GM19043 (cell line): ENCODE results near the gene LRP1.
A peak's percentile ranks its signal among the peaks of the same experiment; 100 is the strongest.

ENCODE experiments used
- ATAC-seq: cut with Tn5 transposase; IDR thresholded peaks from one replicate; pipeline ENCODE4 v1.9.1; 2021; ENCODE audit warnings: low read depth; ENCODE audit not compliant: unreplicated experiment

LRP1 gene

DNA sequence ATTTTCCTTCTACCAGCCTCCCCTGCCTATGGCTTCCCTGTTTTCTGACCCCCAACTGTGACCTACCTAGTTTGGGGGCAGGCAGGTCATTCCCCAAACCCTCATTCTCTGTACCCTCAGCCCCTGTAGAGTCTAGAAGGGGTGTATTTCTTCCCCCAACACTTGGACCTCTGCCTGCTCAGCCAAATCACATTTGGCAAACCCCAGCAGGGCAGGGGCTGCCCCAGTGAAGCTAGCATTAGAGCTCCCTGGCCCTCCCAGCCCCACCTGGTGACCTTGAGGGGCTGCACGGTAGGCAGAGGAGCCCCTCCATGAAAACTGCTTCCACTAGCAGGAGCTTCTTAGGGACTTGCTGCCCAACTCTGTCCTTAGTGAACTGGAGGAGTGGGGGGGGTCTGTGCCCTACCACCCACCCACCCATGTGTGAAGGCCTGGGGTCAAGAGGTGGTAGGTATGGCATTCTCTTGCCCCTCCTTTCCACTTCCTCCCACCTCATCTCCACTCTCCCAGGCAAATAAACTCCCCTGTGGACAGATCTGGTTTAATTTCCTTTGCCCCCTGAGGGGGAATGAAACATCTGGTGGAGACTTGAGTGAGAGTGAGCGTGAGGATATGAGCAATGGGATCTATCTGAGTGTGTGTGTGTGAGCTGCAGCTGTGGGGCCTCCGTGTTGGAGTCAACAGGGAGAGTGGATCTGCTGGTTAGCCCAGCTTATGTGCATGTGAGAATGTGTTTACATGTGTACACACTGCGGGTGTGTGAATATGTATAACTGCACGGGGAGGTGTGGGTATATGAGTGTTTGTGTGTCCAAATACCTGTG lies 90.0 kb downstream of the LRP1 start:
- ATAC-seq: no peak

DNA sequence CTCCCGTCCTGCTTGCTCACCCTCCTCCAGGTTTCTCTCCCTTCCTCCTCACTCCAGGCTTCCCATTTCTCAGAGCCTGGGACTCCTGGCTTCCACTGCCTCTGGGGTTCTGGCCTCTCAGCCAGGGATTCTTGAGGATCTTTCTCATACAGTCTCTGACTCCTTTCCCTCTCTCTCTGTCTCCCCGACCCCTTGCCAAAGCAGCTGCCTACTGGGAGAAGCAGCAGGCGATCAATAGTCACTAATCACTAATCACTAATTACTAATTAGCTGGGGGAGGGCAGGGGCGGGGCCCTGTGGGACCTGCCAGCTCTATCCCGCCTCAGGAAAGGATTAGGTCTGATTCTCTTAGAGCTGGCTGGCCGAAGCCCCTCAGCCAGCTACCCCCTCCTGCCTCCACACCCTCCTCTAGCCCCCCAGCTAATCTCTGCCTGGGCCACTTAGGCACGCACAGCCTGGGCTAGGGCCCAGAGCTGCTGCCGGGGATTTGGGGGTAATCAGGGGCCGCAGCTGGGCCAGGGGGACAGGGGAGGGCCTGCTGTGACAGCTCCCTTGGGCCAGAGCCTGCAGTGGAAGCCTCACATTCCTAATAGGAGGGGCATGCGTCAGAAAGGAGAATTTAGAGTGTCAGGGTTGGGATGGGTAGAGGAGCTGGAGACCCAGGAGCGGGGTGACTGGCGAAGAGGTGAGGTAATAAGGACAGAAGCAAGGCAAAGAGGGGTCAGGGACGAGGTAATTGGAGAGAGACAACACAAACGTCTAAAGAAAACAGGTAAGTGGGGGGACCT lies 91.1 kb downstream of the LRP1 start:
- no peak for ATAC-seq

DNA sequence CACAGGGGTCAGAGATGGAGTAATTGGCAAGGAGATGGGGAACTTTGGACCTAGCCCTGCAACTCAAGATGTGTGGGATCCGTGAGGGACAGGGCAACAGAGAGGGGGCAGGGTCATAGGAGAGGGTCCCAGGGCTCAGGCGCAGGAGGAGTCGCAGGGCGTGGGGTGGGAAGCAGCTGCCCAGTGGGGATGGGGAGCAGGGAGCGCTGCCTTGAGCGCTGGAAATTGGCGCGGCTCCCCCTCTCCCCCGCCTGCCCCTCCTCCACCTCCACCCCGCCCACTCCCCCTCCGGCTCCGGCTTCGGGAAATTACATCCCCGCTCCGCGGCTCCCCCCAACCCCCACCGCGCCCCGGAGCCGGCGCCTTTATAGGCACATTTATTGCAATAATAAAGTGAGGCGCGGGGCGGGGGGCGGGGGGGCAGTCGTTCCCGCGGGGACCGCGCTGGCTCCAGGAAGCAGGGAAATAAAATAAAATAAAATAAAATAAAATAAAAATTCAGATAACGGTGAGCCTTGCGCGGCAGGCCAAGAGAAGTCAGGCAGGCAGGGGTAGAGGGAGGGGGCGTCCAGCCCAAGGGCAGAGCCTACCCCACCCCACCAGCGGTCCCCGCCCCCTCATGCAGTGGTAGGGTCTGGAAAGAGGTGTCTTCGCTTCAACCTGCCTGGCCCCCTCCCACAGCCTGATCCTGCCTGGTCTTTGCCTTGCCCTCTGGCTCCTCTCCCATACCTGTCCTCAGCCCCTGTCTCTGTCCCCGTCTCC lies 91.9 kb downstream of the LRP1 start:
- ATAC-seq: no peak

DNA sequence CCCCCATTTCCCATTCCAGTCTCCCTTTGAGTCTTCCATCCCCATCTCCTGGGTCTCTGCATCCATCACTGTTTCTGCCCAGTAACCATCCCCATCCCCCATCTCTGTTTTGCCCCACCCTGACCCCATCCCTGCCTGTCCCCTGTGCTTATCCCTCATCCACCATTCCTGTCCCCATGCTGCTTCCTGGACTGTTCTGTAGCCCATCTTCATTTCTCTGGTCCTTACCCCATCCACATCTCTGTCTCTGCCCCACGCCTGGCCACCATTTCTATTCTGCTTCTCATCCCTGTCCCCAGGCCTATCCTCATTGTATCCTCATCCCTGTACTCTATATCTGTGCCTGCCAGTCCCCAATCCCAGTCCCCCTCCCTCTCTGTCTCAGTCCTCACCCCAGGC lies 92.5 kb downstream of the LRP1 start:
- no peak for ATAC-seq

DNA sequence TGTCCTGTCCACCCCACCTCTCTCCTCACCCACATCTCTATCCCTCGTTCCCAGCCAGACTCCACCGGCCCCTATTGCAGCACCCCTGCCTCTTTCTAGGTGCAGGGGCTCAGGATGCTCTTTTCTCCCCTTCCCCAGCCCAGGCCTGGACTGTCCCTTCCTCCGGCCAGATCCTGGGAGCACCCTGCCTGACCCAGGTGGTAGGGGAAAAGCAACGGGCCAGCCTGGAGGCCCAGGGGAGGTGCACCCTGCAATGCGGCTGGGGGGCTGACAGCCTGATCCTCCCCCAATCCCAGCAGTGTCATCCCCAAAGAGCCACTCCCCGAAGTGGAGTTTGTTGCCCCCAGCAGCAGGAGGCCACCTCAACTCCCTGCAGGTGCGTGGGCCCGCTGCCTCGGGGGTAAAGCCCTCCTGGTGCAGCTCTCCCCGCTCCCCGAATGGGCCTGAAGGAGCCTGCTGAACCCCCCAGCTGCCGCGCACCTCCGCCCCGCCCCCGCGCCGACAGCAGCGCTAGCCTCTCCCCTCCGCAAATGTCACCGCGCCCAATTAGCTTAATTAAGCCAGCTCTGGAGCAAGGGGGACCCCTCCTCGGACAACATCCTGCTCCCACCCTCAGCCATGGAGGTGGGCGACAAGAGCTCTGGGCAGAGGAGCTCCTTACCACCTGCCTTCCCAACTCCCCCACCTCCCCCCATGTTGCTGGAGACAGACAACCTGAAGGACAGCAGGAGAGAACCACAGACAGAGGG lies 93.1 kb downstream of the LRP1 start:
- ATAC-seq: no peak

DNA sequence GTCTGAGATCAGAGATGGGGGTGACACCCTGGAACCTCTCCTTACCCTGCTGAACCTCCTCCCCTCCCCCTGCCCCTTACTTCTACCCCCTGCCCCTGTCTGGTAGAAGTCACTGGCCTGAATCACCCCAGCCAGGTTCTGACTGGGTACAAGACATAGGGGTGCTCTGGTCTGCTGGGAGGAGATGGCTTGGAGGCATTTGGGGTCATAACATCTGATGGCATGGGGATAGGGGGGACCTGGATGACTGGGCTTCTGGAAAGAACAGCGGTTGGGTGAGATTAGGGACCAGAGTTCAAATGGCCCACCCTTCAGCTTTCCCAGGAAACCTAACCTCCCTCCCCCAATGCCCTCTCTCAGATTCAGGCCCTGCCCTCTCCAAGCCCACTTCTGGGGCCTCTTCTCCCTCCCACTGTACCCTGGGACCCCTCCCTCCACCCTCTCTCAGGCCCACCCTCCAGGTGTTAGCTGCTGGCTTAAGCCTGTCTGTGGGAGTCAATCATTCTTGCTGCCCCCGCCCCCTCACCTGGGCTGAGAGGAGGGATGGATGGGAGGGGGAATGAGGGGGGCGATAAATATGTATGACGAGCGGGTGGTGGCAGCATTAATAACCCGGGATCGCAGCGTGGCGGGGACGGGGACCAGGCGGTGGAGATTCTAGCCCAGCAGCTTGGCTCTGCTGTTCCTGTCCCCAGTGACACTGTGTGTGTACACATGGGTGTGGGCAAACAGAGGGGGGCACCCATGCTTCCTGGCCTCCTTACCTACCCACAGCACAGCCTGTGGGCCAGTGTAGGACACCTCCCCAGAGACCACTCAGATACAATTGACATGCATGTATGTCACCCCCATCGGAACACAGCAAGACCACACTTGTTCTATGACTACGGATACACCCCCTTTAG lies 94.3 kb downstream of the LRP1 start:
- no peak for ATAC-seq

DNA sequence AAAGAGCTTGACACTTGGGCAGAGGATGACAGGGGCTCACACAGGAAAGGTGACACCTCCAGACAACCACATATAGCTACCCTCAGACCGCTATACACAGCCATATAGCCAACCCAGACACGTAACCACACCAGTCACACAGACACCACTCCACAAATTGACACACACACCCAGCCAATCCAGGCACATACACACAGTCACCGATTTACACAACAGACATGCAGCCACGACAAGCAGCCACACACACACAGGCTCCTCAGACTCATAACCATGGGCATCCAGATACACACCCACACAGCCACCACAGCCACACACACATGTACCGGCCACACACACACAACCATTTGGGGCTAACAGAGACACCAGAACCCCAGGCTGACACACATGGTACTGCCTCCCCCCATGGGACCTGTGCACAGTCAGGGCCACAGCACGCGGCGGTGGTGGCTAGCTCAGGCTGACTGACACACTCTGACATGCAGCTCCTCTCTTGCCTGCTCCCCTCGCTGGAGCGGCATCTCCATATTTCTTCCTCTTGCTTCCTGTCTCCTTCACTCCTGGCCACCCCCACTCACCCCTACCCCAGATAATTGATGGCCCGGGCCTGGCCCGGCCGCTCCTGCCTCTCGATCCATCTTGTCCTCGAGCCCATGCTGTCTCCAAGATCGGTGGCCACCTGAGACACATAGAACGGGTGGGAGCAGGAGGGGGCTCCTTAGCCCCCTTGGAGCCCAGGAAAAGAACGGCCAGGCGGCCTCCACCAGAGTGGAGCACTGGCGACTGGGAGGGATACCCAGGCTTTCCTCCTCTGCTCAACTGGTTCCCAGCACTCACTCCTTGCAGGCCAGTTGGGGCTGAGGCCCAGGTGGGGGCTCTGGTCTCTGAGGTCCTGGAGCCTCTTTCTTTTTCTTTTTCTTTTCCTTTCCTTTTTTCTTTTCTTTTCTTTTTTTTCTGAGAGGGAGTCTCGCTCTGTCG lies 95.2 kb downstream of the LRP1 start:
- no peak for ATAC-seq

DNA sequence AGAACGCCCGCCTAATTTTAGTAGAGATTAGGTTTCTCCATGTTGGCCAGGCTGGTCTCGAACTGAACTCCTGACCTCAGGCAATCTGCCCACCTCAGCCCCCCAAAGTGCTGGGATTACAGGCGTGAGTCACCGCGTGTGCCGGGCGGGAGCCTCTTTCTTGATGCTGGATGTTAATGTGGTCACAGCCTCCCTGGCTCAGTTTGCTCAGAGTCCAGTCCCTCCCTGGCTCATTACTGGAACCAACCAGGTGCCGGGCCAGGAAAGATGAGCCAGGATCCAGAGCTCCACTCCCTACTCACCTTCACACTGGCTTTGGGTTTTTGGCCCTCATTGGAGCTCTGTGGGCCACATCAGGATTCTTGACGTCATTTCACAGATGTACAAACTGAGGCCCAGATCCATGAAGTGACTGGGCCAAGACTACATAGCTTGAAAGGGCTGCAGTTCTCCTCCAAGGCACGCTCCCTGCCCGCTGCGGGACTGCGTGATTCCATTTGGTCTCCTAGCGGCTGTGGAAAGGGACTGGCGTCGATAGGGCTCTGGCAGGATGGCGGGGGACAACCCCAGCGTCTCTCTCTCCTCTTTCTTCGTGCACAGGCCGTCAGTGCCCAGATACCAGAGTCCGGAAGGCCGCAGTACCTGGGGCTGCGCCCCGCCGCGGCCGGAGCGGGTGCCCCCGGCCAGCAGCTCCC lies 96.1 kb downstream of the LRP1 start:
- no peak for ATAC-seq

DNA sequence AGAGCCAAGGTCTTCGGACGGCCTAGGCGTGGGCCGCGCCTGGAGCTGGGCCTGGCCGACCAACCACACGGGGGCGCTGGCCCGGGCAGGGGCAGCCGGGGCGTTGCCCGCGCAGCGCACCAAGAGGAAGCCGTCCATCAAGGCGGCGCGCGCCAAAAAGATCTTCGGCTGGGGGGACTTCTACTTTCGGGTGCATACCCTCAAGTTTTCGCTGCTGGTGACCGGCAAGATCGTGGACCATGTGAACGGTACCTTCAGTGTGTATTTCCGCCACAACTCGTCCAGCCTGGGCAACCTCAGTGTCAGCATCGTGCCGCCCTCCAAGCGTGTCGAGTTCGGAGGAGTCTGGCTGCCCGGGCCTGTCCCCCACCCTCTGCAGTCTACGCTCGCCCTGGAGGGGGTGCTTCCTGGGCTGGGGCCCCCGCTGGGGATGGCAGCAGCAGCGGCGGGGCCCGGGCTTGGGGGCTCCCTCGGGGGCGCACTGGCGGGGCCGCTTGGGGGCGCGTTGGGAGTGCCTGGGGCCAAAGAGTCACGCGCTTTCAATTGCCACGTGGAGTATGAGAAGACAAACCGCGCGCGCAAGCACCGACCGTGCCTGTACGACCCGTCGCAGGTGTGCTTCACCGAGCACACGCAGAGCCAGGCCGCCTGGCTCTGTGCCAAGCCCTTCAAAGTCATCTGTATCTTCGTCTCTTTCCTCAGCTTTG lies 96.8 kb downstream of the LRP1 start:
- ATAC-seq: peak; percentile 36

DNA sequence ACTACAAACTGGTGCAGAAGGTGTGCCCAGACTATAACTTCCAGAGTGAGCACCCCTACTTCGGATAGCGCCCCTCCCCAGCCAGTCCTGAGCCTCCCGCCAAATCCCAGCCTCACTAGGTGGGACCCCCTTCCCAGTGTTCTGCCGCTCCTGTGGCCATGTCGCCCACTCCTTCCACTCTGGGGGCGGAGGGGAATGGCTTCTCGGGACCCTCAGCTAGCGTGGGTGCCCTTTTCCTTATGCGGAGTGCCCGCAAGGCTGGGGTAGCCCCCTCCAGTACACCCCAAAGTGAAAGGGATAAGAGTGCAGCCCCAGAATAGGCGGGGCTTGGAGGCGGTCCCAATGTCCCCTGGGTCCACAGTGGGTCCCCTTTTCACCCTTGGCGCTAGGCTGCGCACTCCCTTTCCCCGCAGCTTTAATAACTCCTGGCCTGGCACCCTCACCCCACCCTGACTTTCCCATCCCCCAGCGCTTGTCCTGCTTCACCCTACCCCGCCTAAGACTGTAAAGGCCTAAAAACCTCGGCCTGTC lies 97.5 kb downstream of the LRP1 start:
- no peak for ATAC-seq

DNA sequence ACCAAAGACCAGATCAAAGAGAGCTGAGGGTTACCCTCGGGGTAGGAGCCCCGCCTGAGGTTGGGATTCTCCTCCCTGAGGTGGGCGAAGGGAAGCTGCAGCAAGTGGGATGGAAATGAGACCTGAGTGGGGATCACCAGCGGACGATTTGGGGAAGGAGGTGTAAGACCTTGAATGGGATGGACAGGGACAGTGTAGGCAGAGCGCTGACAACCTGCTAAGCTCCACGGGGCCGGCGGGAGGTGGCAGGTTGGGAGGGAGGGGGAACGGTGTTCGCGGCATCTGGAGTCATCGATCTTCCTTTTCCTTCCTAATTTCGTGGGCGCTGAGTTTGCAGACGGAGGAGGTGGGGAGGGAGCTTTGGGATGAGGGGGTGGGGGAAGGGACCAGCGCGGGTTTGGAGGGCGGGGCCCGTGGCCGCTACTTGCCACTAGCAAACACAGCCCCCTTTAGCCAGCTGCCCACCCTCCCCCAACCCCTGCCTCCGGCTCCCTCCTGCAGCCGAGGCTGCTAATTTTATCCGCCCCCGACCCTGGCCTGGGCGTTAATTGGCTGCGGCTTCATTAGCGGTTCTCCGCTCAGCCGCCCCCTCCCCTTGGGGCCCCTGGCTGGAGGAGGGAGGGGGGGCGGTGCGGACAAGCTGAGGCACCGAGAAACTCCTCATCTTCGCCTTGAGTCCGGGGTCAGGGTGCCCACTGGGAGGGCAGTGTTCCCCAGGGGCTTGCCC lies 98.5 kb downstream of the LRP1 start:
- ATAC-seq: no peak

DNA sequence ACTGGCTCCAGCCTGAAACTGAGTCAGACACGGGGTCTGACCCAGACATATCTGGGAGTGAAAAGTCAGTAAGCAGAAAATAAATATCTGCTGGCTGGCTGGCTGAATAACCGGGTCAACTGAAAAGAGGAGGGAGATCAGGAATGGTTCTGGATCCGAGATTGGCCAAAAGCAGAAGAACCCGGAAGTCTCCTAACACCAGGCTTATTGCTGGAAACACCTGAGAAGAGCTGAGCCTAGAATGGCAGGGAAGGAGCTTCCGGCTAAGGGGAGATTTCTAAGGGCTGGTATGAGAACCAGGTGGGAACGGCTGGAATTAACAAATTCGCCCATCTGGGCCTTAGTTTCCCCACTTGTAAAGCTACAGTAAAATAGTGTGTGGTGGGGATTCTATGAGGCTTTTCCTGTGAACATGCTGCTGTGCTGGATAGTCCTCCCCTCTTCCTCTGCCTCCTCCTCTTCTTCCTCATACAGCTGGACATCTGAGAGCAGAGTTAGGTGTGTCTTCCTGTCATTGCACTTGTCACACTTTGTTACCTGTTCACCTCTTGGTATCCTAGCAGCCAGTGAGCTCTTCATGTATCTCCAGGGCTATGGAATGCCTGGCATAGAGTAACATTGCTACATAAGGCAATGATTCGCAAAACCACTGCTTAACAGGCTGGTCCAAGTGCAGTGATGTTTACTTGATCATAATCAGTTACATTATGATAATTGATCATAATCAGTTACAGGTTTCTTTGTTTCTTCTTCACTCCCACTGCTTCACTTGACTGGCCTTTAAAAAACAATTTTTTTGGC lies 99.2 kb downstream of the LRP1 start:
- ATAC-seq: no peak

DNA sequence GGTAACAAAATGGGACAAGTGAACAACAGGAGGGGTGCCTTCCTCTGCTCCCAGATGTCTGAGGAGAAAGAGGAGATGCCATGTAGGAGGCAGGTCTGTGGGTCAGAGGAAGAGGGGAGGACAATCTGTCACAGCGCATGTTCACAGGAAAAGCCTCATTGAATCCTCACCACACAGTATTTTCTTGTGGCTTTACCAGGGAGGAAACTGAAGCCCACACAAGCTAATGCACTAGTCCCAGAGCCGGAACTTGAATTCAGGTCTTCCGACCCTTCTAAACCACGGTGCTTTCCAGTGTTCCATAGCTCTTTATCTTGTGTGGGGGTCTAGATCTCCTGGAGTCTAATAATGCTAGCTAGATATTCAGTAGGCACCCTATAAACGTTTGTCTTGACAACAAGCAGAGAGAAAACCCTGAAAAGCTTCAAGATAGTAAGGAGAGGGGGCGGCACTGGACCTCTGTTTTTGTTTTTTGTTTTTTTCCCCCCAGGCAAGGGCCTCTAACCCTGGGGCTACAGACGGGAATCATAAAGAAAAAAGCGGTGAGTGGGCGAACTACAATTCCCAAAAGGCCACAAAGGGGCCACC lies 100.9 kb downstream of the LRP1 start:
- ATAC-seq: no peak

DNA sequence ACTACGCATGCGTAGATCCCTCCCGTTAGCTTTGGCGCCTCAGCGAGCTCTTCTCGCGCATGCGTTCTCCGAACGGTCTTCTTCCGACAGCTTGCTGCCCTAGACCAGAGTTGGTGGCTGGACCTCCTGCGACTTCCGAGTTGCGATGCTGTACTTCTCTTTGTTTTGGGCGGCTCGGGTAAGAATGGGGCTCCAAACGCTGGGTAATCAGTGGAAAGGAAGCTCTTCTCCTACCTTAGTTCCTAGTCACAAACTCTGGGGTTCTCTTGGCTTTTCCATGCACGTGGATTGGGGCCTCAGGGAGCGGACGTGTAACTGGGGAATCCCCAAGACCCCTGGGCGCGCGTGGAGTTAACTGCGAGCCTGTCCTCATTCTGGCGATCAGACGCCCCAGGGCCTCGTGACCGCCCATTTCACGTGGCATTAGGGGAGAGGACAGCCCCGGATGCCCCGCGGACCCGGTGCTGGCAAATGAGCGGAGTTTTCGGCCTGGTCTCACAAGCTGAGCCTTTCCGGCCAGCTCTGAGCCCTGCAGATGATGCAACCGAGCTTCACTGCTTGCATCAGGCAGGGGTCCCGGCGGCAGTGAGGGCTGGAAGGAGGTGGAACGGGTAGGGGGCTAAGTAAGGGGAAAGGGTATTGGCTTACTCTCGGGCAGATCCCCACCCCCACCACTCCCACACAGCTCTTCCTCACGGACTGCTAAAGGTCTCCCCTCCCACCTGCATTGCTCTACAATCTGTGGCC lies 101.5 kb downstream of the LRP1 start, which contains the start of gene SHMT2:
TSS of gene SHMT2 (plus strand) at position 78 of the 747 bp plus-strand sequence. CDS start at position 146, 68 bp downstream.
- peak; percentile 45 for ATAC-seq
